Fibroblast of the aortic adventitia (primary cell): ENCODE data around the gene ULBP2. TPM values are rescaled to one million over a fixed set of nuclear protein-coding genes. Genes with fewer than 3 reads are reported as not detected.
"Not testable (repeated sequence)": the region's sequence is repeated elsewhere in the genome, so short reads cannot be mapped to it uniquely, and the experiment has no call there.

Source experiments
- DNase-seq: peaks from one replicate; pipeline ENCODE4 v3.0.0-alpha.2; 2010; ENCODE audit warnings: low read depth
- H3K4me3 ChIP-seq: 2 replicates; pipeline ENCODE4 v1.5.1; 2011; ENCODE audit warnings: low read depth, mild to moderate bottlenecking, control low read depth, low read length, moderate library complexity
- CTCF ChIP-seq: IDR thresholded peaks from 2 replicates; pipeline ENCODE4 v1.5.1; 2011; ENCODE audit warnings: mild to moderate bottlenecking, low read length, control low read depth, inconsistent platforms; ENCODE audit not compliant: insufficient read depth
- total RNA-seq: library from RNA; depleted of rRNA; stranded (reverse); fragments of >200 nt; gene quantifications from 2 replicates; pipeline ENCODE4 v1.2.3, GENCODE V29; 2012; ENCODE audit warnings: low replicate concordance

The ULBP2 gene
- total RNA-seq, 1 donor, result 3.3 TPM

GRCh38 chr6:149950423-149950822 is 8.6 kb downstream of the ULBP2 start:
- no peak for TF ChIP-seq CTCF
- no peak overlapping the region for H3K4me3 ChIP-seq
- DNase-seq, result no peak

- no peak for DNase-seq
- no peak overlapping the region for H3K4me3 ChIP-seq
- TF ChIP-seq CTCF, result no peak
Measured at GRCh38 chr6:149951096-149951495, 9.3 kb downstream of the ULBP2 start.

GRCh38 chr6:149951626-149952025 is 9.8 kb downstream of the ULBP2 start:
- H3K4me3 ChIP-seq, result no peak overlapping the region
- DNase-seq, result no peak
- no peak for TF ChIP-seq CTCF

- H3K4me3 ChIP-seq, result not testable (repeated sequence)
Measured at GRCh38 chr6:149953390-149953789, 11.6 kb downstream of the ULBP2 start.

GRCh38 chr6:149953934-149954327 is 12.1 kb downstream of the ULBP2 start:
- not testable (repeated sequence) for DNase-seq, H3K4me3 ChIP-seq

More at GRCh38 chr6:149953390-149953789, 11.6 kb downstream of the ULBP2 start:
- not testable (repeated sequence) for DNase-seq

- DNase-seq, H3K4me3 ChIP-seq: not testable (repeated sequence)
Measured at GRCh38 chr6:149954328-149954983, 12.6 kb downstream of the ULBP2 start.

- H3K4me3 ChIP-seq, DNase-seq: not testable (repeated sequence)
Measured at GRCh38 chr6:149954984-149955653, 13.3 kb downstream of the ULBP2 start.

GRCh38 chr6:149955654-149956317 is 14.0 kb downstream of the ULBP2 start:
- DNase-seq, H3K4me3 ChIP-seq: not testable (repeated sequence)

- H3K4me3 ChIP-seq, result not testable (repeated sequence)
- DNase-seq, result peak; percentile 26
Measured at GRCh38 chr6:149958124-149958523, 16.3 kb downstream of the ULBP2 start.

GRCh38 chr6:149959806-149960205 is 18.0 kb downstream of the ULBP2 start:
- not testable (repeated sequence) for DNase-seq, H3K4me3 ChIP-seq
